Measurements from ENCODE around the gene AFAP1L1. TPM values are rescaled to one million over a fixed set of nuclear protein-coding genes. Genes with fewer than 3 reads are reported as not detected.

AFAP1L1 gene
- total RNA-seq, 1 donor from 2014 or later, result 2.3 TPM

DNA sequence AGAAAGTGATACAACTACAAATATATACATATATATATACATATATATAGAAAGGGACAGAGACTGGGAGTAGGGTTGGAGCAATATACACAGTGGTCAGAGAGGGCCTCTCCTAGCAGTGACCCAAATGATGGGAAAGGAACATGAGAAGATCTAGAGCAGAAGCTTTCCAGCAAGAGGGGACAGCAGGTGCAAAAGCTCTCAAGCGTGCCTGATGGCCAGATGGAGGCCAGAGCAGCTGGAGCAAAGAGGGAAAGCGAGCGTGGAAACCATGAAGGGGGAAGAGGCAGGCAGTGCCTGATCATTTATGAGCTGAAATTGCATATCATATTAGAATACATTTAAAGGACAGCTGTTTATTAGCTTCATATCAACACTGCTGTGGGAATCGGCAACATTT is 66.1 kb downstream of the AFAP1L1 start:
- no peak for DNase-seq (ENCODE audit: extremely low spot score, unreplicated experiment)
- H3K27me3 Mint-ChIP-seq (ENCODE audit: unreplicated experiment), result no peaks in the 10 kb centered on the region
- H3K36me3 Mint-ChIP-seq (ENCODE audit: unreplicated experiment), result peaks cover 3% of the 10 kb centered on the region
- H3K4me3 Mint-ChIP-seq (ENCODE audit: unreplicated experiment), result no peak overlapping the region
- H3K4me1 Mint-ChIP-seq (ENCODE audit: unreplicated experiment), result peaks cover 21% of the 10 kb centered on the region
- H3K27ac Mint-ChIP-seq (ENCODE audit: unreplicated experiment), result no peak overlapping the region
- H3K9me3 Mint-ChIP-seq (ENCODE audit: unreplicated experiment), result no peaks in the 10 kb centered on the region
- TF ChIP-seq, protein P1, sequence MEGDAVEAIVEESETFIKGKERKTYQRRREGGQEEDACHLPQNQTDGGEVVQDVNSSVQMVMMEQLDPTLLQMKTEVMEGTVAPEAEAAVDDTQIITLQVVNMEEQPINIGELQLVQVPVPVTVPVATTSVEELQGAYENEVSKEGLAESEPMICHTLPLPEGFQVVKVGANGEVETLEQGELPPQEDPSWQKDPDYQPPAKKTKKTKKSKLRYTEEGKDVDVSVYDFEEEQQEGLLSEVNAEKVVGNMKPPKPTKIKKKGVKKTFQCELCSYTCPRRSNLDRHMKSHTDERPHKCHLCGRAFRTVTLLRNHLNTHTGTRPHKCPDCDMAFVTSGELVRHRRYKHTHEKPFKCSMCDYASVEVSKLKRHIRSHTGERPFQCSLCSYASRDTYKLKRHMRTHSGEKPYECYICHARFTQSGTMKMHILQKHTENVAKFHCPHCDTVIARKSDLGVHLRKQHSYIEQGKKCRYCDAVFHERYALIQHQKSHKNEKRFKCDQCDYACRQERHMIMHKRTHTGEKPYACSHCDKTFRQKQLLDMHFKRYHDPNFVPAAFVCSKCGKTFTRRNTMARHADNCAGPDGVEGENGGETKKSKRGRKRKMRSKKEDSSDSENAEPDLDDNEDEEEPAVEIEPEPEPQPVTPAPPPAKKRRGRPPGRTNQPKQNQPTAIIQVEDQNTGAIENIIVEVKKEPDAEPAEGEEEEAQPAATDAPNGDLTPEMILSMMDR (IDR thresholded peaks at IDR 0.05), result no peak

DNA sequence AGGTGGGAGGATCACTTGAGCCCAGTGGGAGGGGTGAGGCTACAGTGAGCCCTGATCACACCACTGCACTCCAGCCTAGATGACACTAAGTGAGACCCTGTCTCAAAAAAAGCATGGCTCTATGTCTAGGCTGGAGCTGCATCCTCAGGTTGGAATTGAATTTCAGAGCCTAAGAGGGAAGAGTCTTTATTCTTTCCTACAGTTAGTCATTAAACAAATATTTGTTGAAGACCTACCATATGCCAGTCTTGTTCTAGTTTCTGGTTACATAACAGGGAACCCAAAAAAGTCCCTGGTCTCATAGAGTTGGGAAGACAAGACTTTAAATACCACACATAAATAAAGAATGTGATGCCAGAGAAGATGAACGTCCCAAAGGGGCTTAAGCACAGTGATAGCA is 66.7 kb downstream of the AFAP1L1 start:
- TF ChIP-seq, protein P1 (IDR thresholded peaks at IDR 0.05), result no peak
- H3K36me3 Mint-ChIP-seq (ENCODE audit: unreplicated experiment), result peaks cover 3% of the 10 kb centered on the region
- no peaks in the 10 kb centered on the region for H3K9me3 Mint-ChIP-seq (ENCODE audit: unreplicated experiment)
- no peak for DNase-seq (ENCODE audit: extremely low spot score, unreplicated experiment)
- H3K4me3 Mint-ChIP-seq (ENCODE audit: unreplicated experiment), result no peak overlapping the region
- peaks cover 20% of the 10 kb centered on the region for H3K4me1 Mint-ChIP-seq (ENCODE audit: unreplicated experiment)
- H3K27me3 Mint-ChIP-seq (ENCODE audit: unreplicated experiment), result no peaks in the 10 kb centered on the region
- H3K27ac Mint-ChIP-seq (ENCODE audit: unreplicated experiment), result peak overlapping the region; percentile 4

DNA sequence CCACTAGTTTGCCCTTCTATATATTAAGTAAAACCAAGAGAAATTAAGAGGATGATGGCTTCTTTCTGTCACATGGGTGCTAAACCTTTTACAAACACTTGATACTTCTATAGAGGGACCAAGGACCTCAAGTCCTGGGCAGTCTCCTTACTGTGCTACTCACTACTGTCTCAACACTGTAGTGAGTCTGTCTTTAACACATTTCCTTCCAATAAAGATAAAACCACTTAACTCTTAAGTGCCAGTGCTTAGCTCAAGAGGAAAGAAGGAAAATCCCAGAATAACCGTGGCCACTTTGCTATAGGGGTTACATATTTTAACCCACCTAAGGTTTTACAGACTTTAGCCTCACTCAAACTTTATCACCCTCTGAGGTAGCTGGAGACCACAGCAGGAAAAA is 69.3 kb downstream of the AFAP1L1 start:
- Mint-ChIP-seq H3K27me3 (ENCODE audit: unreplicated experiment) (no peaks in the 10 kb centered on the region), H3K4me3 (ENCODE audit: unreplicated experiment) (no peak overlapping the region), H3K36me3 (ENCODE audit: unreplicated experiment) (peaks cover 2% of the 10 kb centered on the region), H3K27ac (ENCODE audit: unreplicated experiment) (no peak overlapping the region), H3K4me1 (ENCODE audit: unreplicated experiment) (peaks cover 20% of the 10 kb centered on the region), H3K9me3 (ENCODE audit: unreplicated experiment) (no peaks in the 10 kb centered on the region)
- TF ChIP-seq, protein P1 (IDR thresholded peaks at IDR 0.05), result no peak
- DNase-seq (ENCODE audit: extremely low spot score, unreplicated experiment), result no peak

DNA sequence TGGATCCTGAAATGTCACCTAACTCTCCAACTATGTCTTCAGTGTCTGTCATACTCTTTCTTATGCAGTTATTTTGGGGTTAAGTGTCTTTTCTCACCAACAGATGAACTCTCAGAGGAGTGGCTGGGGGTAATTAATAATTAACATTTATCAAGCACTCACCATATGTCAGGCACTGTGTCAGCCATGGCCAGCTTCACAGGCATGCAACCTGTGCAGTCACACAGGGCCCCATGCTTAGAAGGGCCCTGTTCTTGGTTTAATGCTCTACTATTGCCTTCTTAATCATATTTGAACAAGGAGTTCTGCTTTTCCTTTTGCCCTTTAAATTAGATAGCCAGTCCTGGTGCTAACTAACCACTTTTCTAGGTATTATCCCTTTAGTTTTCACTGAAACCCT is 70.2 kb downstream of the AFAP1L1 start:
- no peak for DNase-seq (ENCODE audit: extremely low spot score, unreplicated experiment)
- no peak overlapping the region for H3K27ac Mint-ChIP-seq (ENCODE audit: unreplicated experiment)
- peaks cover under 1% of the 10 kb centered on the region for H3K36me3 Mint-ChIP-seq (ENCODE audit: unreplicated experiment)
- H3K4me3 Mint-ChIP-seq (ENCODE audit: unreplicated experiment), result no peak overlapping the region
- no peaks in the 10 kb centered on the region for H3K27me3 Mint-ChIP-seq (ENCODE audit: unreplicated experiment)
- peaks cover 28% of the 10 kb centered on the region for H3K4me1 Mint-ChIP-seq (ENCODE audit: unreplicated experiment)
- no peaks in the 10 kb centered on the region for H3K9me3 Mint-ChIP-seq (ENCODE audit: unreplicated experiment)
- TF ChIP-seq, protein P1 (IDR thresholded peaks at IDR 0.05), result no peak

DNA sequence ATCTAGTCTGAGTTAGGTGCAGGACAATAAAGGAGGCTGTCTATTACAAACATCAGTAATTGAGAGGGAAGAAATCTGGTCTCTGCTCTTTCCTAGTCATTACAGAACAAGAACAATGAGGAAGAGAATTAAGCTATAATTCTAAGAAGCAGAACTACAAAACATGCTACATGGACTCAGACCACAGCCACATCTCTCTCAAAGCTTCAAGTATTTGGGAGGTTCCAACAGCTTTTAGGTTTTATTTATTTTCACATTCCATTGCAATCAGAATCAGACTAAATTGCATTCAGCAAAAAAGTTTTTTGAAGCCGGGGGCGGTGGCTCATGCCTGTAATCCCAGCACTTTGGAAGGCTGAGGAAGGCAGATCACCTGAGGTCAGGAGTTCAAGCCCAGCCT is 72.5 kb downstream of the AFAP1L1 start:
- Mint-ChIP-seq H3K4me1 (ENCODE audit: unreplicated experiment) (peaks cover 37% of the 10 kb centered on the region), H3K4me3 (ENCODE audit: unreplicated experiment) (peak overlapping the region; percentile 98), H3K9me3 (ENCODE audit: unreplicated experiment) (no peaks in the 10 kb centered on the region), H3K27ac (ENCODE audit: unreplicated experiment) (peak overlapping the region; percentile 98), H3K27me3 (ENCODE audit: unreplicated experiment) (no peaks in the 10 kb centered on the region), H3K36me3 (ENCODE audit: unreplicated experiment) (peaks cover 9% of the 10 kb centered on the region)
- TF ChIP-seq, protein P1 (IDR thresholded peaks at IDR 0.05), result no peak
- no peak for DNase-seq (ENCODE audit: extremely low spot score, unreplicated experiment)
